H1 (cell line): ENCODE data around the gene BANF1. TPM values are rescaled to one million over a fixed set of nuclear protein-coding genes. Genes with fewer than 3 reads are reported as not detected.

ENCODE experiments used
- CTCF ChIA-PET: fragments of 300-600 bp; sonication (Branson Sonifier 250); formaldehyde crosslinking; loops from one replicate; lab custom pipeline; 2021; ENCODE audit not compliant: partially characterized antibody; lab: Charles Lee
- POLR2A ChIA-PET: fragments of 300-600 bp; sonication (Branson Sonifier 250); formaldehyde crosslinking; loops from one replicate; lab custom pipeline; 2021; ENCODE audit warnings: inconsistent platforms; ENCODE audit not compliant: partially characterized antibody; lab: Charles Lee
- DNase-seq, 2 experiments: peaks; one replicate each; pipeline versions ENCODE4 v3.0.0 to v3.0.0-alpha.2; 2010 to 2022; ENCODE audit warnings: low spot score in 2 of 2, low read depth in 1 of 2, mixed read lengths in 1 of 2
- FAIRE-seq: peaks from 2 replicates; lab custom pipeline; 2011; peaks lifted over from hg19 to GRCh38; lab: Jason Lieb, UNC
- H2AFZ ChIP-seq: 2 replicates; pipeline ENCODE4 v1.8.1; 2012; ENCODE audit warnings: low read length, inconsistent platforms
- H2AK5ac ChIP-seq: 2 replicates; pipeline ENCODE4 v1.6.1; 2013; ENCODE audit warnings: low read depth, low read length
- H2BK120ac ChIP-seq: replicated peaks from 2 replicates; pipeline ENCODE3; 2013; ENCODE audit warnings: low read depth, low read length, inconsistent platforms
- H2BK12ac ChIP-seq: 2 replicates; pipeline ENCODE4 v1.6.1; 2013; ENCODE audit warnings: low read depth, low read length
- H2BK15ac ChIP-seq: 2 replicates; pipeline ENCODE4 v1.6.1; 2013; ENCODE audit warnings: low read length
- H2BK20ac ChIP-seq: 2 replicates; pipeline ENCODE4 v1.6.1; 2013; ENCODE audit warnings: low read length
- H2BK5ac ChIP-seq: 2 replicates; pipeline ENCODE4 v1.6.1; 2013; ENCODE audit warnings: low read depth, low read length
- H3K14ac ChIP-seq: 2 replicates; pipeline ENCODE4 v1.6.1; 2013; ENCODE audit warnings: inconsistent platforms; ENCODE audit not compliant: insufficient read length
- H3K18ac ChIP-seq: 2 replicates; pipeline ENCODE4 v1.6.1; 2013; ENCODE audit warnings: low read length; ENCODE audit errors: extremely low read depth
- H3K23ac ChIP-seq: 2 replicates; pipeline ENCODE4 v1.6.1; 2013; ENCODE audit warnings: inconsistent platforms; ENCODE audit not compliant: insufficient read length
- H3K23me2 ChIP-seq: 2 replicates; pipeline ENCODE4 v1.6.1; 2013; ENCODE audit warnings: low read depth, low read length
- H3K27ac ChIP-seq: 2 replicates; pipeline ENCODE4 v1.6.1; 2011; ENCODE audit warnings: low read depth, low read length, inconsistent platforms
- H3K27me3 ChIP-seq, 4 experiments: replicated peaks in 1 of 4; 1 replicate in 1 of 4; 2 replicates in 3 of 4; pipeline versions ENCODE4 v1.6.1 to v1.8.1; 2011 to 2013; ENCODE audit warnings: low read length in 3 of 4, mild to moderate bottlenecking in 3 of 4, inconsistent platforms in 2 of 4, mixed read lengths in 2 of 4, moderate library complexity in 1 of 4; ENCODE audit not compliant: control insufficient read depth in 3 of 4, insufficient read depth in 3 of 4; ENCODE audit errors: extremely low read depth in 1 of 4
- H3K36me3 ChIP-seq, 4 experiments: 2 replicates each; pipeline versions ENCODE4 v1.6.1 to v1.8.1; 2011 to 2013; ENCODE audit warnings: mild to moderate bottlenecking in 4 of 4, low read length in 3 of 4, moderate library complexity in 2 of 4, control low read depth in 1 of 4, inconsistent platforms in 1 of 4; ENCODE audit not compliant: insufficient read depth in 4 of 4, control insufficient read depth in 2 of 4
- H3K4ac ChIP-seq: replicated peaks from 2 replicates; pipeline ENCODE3; 2013; ENCODE audit warnings: low read length, low read depth, mixed read lengths, inconsistent platforms; ENCODE audit not compliant: insufficient read length
- H3K4me1 ChIP-seq, 4 experiments: replicated peaks in 1 of 4; 1 replicate in 1 of 4; 2 replicates in 3 of 4; pipeline versions ENCODE4 v1.6.1 to v1.8.1; 2011 to 2013; ENCODE audit warnings: low read length in 3 of 4, inconsistent platforms in 2 of 4, mixed read lengths in 1 of 4; ENCODE audit not compliant: insufficient read depth in 4 of 4, control insufficient read depth in 3 of 4
- H3K4me2 ChIP-seq, 2 experiments: 2 replicates each; pipeline versions ENCODE4 v1.6.1 to v1.8.1; 2011 to 2013; ENCODE audit warnings: low read depth in 2 of 2, low read length in 2 of 2, control low read depth in 1 of 2, inconsistent platforms in 1 of 2, mild to moderate bottlenecking in 1 of 2; ENCODE audit not compliant: insufficient read depth in 1 of 2
- H3K4me3 ChIP-seq, 4 experiments: fragments of 200-600, 300-600 bp in 1 of 4; sonication (generic), shearing (Covaris generic), sonication (Bioruptor Twin) in 1 of 4; 2 replicates each; pipeline versions ENCODE4 v1.5.1 to v1.8.1; 2011 to 2016; ENCODE audit warnings: low read length in 4 of 4, low read depth in 3 of 4, control low read depth in 2 of 4, inconsistent platforms in 2 of 4, mild to moderate bottlenecking in 2 of 4, mixed read lengths in 1 of 4, moderate library complexity in 1 of 4; ENCODE audit not compliant: insufficient read depth in 2 of 4; ENCODE audit errors: extremely low read depth in 1 of 4
- H3K56ac ChIP-seq: replicated peaks from 2 replicates; pipeline ENCODE3; 2013; ENCODE audit warnings: low read depth, mild to moderate bottlenecking, mixed read lengths, low read length, inconsistent platforms; ENCODE audit not compliant: insufficient read length
- H3K79me1 ChIP-seq: 2 replicates; pipeline ENCODE4 v1.6.1; 2013; ENCODE audit warnings: low read depth, low read length, control low read depth
- H3K79me2 ChIP-seq, 2 experiments: 2 replicates each; pipeline versions ENCODE4 v1.6.1 to v1.8.1; 2012 to 2013; ENCODE audit warnings: low read length in 2 of 2, mild to moderate bottlenecking in 2 of 2, inconsistent platforms in 1 of 2; ENCODE audit not compliant: insufficient read depth in 2 of 2, control insufficient read depth in 1 of 2
- H3K9ac ChIP-seq, 4 experiments: replicated peaks in 1 of 4; 1 replicate in 1 of 4; 2 replicates in 3 of 4; pipeline versions ENCODE4 v1.6.1 to v1.8.1; 2011 to 2013; ENCODE audit warnings: low read depth in 3 of 4, low read length in 3 of 4, control low read depth in 2 of 4, mild to moderate bottlenecking in 2 of 4, moderate library complexity in 2 of 4, inconsistent platforms in 1 of 4; ENCODE audit errors: extremely low read depth in 1 of 4
- H3K9me3 ChIP-seq, 2 experiments: 2 replicates each; pipeline versions ENCODE4 v1.6.1 to v1.8.1; 2012 to 2013; ENCODE audit warnings: mild to moderate bottlenecking in 2 of 2, moderate library complexity in 2 of 2, control low read depth in 1 of 2, inconsistent platforms in 1 of 2, low read depth in 1 of 2, low read length in 1 of 2, mixed read lengths in 1 of 2; ENCODE audit not compliant: insufficient read depth in 2 of 2
- H4K20me1 ChIP-seq, 2 experiments: replicated peaks in 1 of 2; 2 replicates each; pipeline versions ENCODE3 to v1.8.1; 2011 to 2013; ENCODE audit warnings: inconsistent platforms in 2 of 2, low read length in 2 of 2, mild to moderate bottlenecking in 1 of 2; ENCODE audit not compliant: insufficient read depth in 2 of 2, control insufficient read depth in 1 of 2
- H4K5ac ChIP-seq: 2 replicates; pipeline ENCODE4 v1.6.1; 2013; ENCODE audit warnings: low read length, low read depth, mixed read lengths, inconsistent platforms; ENCODE audit not compliant: insufficient read length
- H4K8ac ChIP-seq: 2 replicates; pipeline ENCODE4 v1.8.0; 2013; ENCODE audit warnings: mild to moderate bottlenecking, moderate library complexity, low read length, inconsistent platforms; ENCODE audit not compliant: insufficient read depth; ENCODE audit errors: extremely low read depth
- H4K91ac ChIP-seq: replicated peaks from 2 replicates; pipeline ENCODE3; 2013; ENCODE audit warnings: low read length, mixed read lengths, inconsistent platforms; ENCODE audit not compliant: insufficient read length
- BACH1 ChIP-seq: IDR thresholded peaks from 2 replicates; pipeline ENCODE4 v1.6.1; 2012; ENCODE audit warnings: low read length, improper control_type of control experiment
- WGBS, 2 experiments: shearing (Covaris generic) in 1 of 2; methylation state at CpG; one replicate each; pipeline versions ENCODE4 v1.1.6 to v1.1.7; 2013 to 2015; ENCODE audit warnings: low lambda C conversion rate in 2 of 2, mixed read lengths in 2 of 2, inconsistent platforms in 1 of 2, low coverage in 1 of 2, missing lambda C conversion rate in 1 of 2; ENCODE audit not compliant: insufficient replicate concordance in 2 of 2, insufficient coverage in 1 of 2, insufficient read length in 1 of 2; ENCODE audit errors: extremely low coverage in 1 of 2, missing lambda C conversion rate in 1 of 2; 5-methylcytosine and 5-hydroxymethylcytosine counted together
- polyA plus RNA-seq, 7 experiments: library from polyadenylated mRNA; depleted of rRNA in 3 of 7; stranded (reverse) in 5 of 7; unstranded in 2 of 7; fragments of >200 nt in 5 of 7; fragments of 200-250 nt in 2 of 7; gene quantifications; 1 replicate in 5 of 7; 2 replicates in 1 of 7; 4 replicates in 1 of 7; pipeline versions ENCODE4 v1.2.1 to v1.2.3, GENCODE V29; 2011 to 2013; ENCODE audit warnings: missing spikeins in 2 of 7, mixed read lengths in 2 of 7
- total RNA-seq: library from RNA; stranded (reverse); fragmentation: NEBNext Ultra II Directional; extraction: Animal tissue kit (Norgen Biotek cat#: 25700); gene quantifications from 2 replicates; pipeline ENCODE4 v1.2.1, GENCODE V29; 2021
- TF ChIP-seq, protein P1 (sequence below), 3 experiments: IDR thresholded peaks; 1 replicate in 2 of 3; 2 replicates in 1 of 3; pipeline versions ENCODE4 v1.5.1 to v1.6.1; 2011; ENCODE audit warnings: low read length in 3 of 3, mild to moderate bottlenecking in 3 of 3, inconsistent platforms in 2 of 3, low read depth in 1 of 3, moderate library complexity in 1 of 3; ENCODE audit not compliant: insufficient read depth in 1 of 3; ENCODE audit errors: control extremely low read depth in 1 of 3

BANF1 gene
- total and polyA plus RNA-seq, 2 of the 8 experiments (the other 6 are each of a cell fraction or from before 2014, with no cell fraction given) = 330 to 467 TPM

- Histone ChIP-seq H4K20me1 (peaks cover 0 to 7% of the 10 kb centered on the region in 2 experiments), H3K79me2 (peaks cover 10 to 36% of the 10 kb centered on the region in 2 experiments), H3K9ac (peak overlapping the region in 1 of 4 experiments; percentile 91; a peak in 1 of 7 replicates), H2BK12ac (peak overlapping the region; percentile 93), H2BK5ac (peak overlapping the region; percentile 54; the same call in 1 of the 2 replicates), H3K9me3 (no peaks in the 10 kb centered on the region), H3K18ac (no peak overlapping the region), H3K23ac (no peak overlapping the region), H3K27me3 (no peaks in the 10 kb centered on the region), H3K4me1 (peaks cover 0 to 26% (median 20%) of the 10 kb centered on the region in 4 experiments; a peak in 6 of 7 replicates), H3K27ac (peak overlapping the region; percentile 85), H3K14ac (no peak overlapping the region), H3K4me2 (peak overlapping the region; percentile 72 to 99), H4K8ac (no peak overlapping the region), H3K23me2 (peaks cover 14% of the 10 kb centered on the region; the same call in 1 of the 2 replicates), H3K4ac (peak overlapping the region; percentile 1), H2BK15ac (peak overlapping the region; percentile 66; the same call in 1 of the 2 replicates), H2AK5ac (no peak overlapping the region; the same call in 1 of the 2 replicates), H2BK120ac (no peak overlapping the region), H2AFZ (peak overlapping the region; percentile 36; the same call in 1 of the 2 replicates), H2BK20ac (peak overlapping the region; percentile 10; the same call in 1 of the 2 replicates), H3K79me1 (peaks cover 19% of the 10 kb centered on the region), H3K4me3 (peak overlapping the region in 3 of 4 experiments; percentile 97 to 99 (median 99); a peak in 4 of 8 replicates), H4K5ac (peak overlapping the region; percentile 46), H3K56ac (no peak overlapping the region), H3K36me3 (peaks cover 5 to 16% (median 10%) of the 10 kb centered on the region in 4 experiments), H4K91ac (peak overlapping the region; percentile 61)
- FAIRE-seq (no peak), DNase-seq (peak in 1 of 2 experiments; percentile 49)
- POLR2A ChIA-PET = interaction anchor here (0.6 to 13.4 kb wide), 10 partner anchors 9 to 345 kb away, joined by 3 to 150 read pairs (median 4); partner anchors contain the start of genes BANF1, CCDC85B, EIF1AD and PACS1
- TF ChIP-seq, protein P1, sequence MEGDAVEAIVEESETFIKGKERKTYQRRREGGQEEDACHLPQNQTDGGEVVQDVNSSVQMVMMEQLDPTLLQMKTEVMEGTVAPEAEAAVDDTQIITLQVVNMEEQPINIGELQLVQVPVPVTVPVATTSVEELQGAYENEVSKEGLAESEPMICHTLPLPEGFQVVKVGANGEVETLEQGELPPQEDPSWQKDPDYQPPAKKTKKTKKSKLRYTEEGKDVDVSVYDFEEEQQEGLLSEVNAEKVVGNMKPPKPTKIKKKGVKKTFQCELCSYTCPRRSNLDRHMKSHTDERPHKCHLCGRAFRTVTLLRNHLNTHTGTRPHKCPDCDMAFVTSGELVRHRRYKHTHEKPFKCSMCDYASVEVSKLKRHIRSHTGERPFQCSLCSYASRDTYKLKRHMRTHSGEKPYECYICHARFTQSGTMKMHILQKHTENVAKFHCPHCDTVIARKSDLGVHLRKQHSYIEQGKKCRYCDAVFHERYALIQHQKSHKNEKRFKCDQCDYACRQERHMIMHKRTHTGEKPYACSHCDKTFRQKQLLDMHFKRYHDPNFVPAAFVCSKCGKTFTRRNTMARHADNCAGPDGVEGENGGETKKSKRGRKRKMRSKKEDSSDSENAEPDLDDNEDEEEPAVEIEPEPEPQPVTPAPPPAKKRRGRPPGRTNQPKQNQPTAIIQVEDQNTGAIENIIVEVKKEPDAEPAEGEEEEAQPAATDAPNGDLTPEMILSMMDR (IDR thresholded peaks at IDR 0.05; ENCODE audit: control extremely low read depth in 1 of 3, insufficient read depth in 1 of 3, low read depth in 1 of 3, low read length in 3 of 3) = 0 out of 4 replicates have a peak, but pooled peaks of 1 of the 3 experiments have one; percentile 13
- no peak for TF ChIP-seq BACH1
- CTCF ChIA-PET = interaction anchor here (0.8 to 12.0 kb wide), 5 partner anchors 15 to 198 kb away, joined by 3 to 144 read pairs (median 3); no protein-coding TSS in a partner anchor
- WGBS, 2 experiments = 76% methylated on average over 5 of the region's 5 CpGs; no CpG with 5 or more reads in 1 of the 2 experiments
These were observed 48.4 kb downstream of the BANF1 start for GRCh38 chr11:66050581-66051231.
